Endothelial cell of umbilical vein (primary cell): Measurements from ENCODE around the gene EPYC.

Source experiments
- EZH2 ChIP-seq: IDR thresholded peaks from 2 replicates; pipeline ENCODE4 v1.6.1; 2012; ENCODE audit warnings: borderline replicate concordance, low read depth, mild to moderate bottlenecking, moderate library complexity, low read length, inconsistent platforms; ENCODE audit not compliant: severe bottlenecking
- MYC ChIP-seq: IDR thresholded peaks from one replicate; pipeline ENCODE4 v1.6.1; 2011; ENCODE audit warnings: mild to moderate bottlenecking, low read depth, low read length
- TF ChIP-seq, protein P1 (sequence below), 2 donors: IDR thresholded peaks; 1 replicate in 1 of 2; 2 replicates in 1 of 2; pipeline ENCODE4 v1.5.1; 2011; ENCODE audit warnings: low read length in 2 of 2, mild to moderate bottlenecking in 2 of 2, moderate library complexity in 2 of 2, control low read depth in 1 of 2, inconsistent platforms in 1 of 2, low read depth in 1 of 2; ENCODE audit not compliant: insufficient read depth in 1 of 2; ENCODE audit errors: extremely low read depth in 1 of 2

DNA sequence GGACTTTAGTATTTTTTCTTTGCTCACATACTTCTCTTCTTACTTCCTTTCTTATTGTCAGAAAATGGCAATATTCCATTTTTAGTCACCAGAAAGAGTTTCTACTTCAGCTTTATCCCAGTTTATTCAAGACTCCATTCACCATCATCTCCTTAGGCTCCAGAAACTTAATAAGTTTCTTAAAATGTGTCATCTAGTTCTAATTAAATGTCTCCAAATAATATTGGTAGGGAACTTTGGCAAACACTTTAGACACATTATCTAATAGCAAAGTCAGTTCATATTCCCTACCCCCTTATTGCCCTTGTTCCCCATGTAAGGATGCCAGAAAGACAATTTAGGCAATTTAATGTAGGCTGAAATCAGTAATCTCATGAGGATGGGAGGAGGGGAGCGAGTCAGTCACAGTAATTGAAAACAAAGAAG lies 15.1 kb downstream of the EPYC start:
- TF ChIP-seq EZH2 (no peak), MYC (no peak)
- TF ChIP-seq, protein P1, sequence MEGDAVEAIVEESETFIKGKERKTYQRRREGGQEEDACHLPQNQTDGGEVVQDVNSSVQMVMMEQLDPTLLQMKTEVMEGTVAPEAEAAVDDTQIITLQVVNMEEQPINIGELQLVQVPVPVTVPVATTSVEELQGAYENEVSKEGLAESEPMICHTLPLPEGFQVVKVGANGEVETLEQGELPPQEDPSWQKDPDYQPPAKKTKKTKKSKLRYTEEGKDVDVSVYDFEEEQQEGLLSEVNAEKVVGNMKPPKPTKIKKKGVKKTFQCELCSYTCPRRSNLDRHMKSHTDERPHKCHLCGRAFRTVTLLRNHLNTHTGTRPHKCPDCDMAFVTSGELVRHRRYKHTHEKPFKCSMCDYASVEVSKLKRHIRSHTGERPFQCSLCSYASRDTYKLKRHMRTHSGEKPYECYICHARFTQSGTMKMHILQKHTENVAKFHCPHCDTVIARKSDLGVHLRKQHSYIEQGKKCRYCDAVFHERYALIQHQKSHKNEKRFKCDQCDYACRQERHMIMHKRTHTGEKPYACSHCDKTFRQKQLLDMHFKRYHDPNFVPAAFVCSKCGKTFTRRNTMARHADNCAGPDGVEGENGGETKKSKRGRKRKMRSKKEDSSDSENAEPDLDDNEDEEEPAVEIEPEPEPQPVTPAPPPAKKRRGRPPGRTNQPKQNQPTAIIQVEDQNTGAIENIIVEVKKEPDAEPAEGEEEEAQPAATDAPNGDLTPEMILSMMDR (IDR thresholded peaks at IDR 0.05; ENCODE audit: extremely low read depth in 1 of 2, insufficient read depth in 1 of 2, low read depth in 1 of 2, low read length in 2 of 2) = no peak
